Right lobe of liver (tissue), 4 donors: Measurements from ENCODE around the gene TRPM3.

ENCODE experiments used
- CTCF ChIP-seq, 4 donors: fragments of 200-600 bp in 3 of 4; fragments of 450-650 bp in 1 of 4; IDR thresholded peaks; one replicate each; pipeline versions ENCODE4 v1.5.1 to v1.8.0; 2016 to 2022; ENCODE audit warnings: antibody characterized with exemption in 4 of 4, mild to moderate bottlenecking in 2 of 4
- POLR2A ChIP-seq: fragments of 450-650 bp; IDR thresholded peaks from one replicate; pipeline ENCODE4 v1.6.1; 2017; ENCODE audit warnings: antibody characterized with exemption, mild to moderate bottlenecking
- donor health status: DM: no; HTN: no; CAD: no.
- donor health status: DM: no; HTN: no; CAD: no.
- donor health status: DM: no; HTN: yes; CAD: no.

DNA sequence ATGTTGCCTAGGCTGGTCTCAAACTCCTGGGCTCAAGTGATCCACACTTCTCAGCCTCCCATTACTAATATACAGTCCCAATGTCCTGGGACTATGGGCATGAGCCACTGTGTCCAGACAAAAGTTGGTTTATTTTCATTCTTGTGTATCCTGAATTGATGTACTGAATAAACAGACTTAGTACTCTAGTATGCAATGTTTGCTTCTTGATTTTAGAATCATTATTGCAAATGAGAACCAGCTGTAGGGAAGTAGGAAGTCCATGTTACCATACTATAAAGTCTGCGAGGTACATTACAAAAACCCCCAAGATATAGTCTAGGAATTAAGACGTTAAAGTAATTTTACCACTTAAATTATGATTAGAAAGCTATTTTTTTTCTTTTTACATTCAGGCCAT lies 372.4 kb downstream of the TRPM3 start:
- TF ChIP-seq CTCF (IDR thresholded peaks at IDR 0.05): no peak
- TF ChIP-seq POLR2A: no peak
